ENCODE data around the gene FOXK1.
A peak's percentile ranks its signal among the peaks of the same experiment; 100 is the strongest.

The FOXK1 gene

GRCh38 chr7:4774658-4775249 is 92.7 kb downstream of the FOXK1 start:
- peak overlapping the region; percentile 99 for H3K4me3 ChIP-seq (replicated peaks; ENCODE audit: low read depth, low read length)
- TF ChIP-seq, protein P1, sequence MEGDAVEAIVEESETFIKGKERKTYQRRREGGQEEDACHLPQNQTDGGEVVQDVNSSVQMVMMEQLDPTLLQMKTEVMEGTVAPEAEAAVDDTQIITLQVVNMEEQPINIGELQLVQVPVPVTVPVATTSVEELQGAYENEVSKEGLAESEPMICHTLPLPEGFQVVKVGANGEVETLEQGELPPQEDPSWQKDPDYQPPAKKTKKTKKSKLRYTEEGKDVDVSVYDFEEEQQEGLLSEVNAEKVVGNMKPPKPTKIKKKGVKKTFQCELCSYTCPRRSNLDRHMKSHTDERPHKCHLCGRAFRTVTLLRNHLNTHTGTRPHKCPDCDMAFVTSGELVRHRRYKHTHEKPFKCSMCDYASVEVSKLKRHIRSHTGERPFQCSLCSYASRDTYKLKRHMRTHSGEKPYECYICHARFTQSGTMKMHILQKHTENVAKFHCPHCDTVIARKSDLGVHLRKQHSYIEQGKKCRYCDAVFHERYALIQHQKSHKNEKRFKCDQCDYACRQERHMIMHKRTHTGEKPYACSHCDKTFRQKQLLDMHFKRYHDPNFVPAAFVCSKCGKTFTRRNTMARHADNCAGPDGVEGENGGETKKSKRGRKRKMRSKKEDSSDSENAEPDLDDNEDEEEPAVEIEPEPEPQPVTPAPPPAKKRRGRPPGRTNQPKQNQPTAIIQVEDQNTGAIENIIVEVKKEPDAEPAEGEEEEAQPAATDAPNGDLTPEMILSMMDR (IDR thresholded peaks at IDR 0.05; ENCODE audit: low read length, missing control alignments), result no peak
- DNase-seq (ENCODE audit: low read depth), result peak; percentile 76

DNA sequence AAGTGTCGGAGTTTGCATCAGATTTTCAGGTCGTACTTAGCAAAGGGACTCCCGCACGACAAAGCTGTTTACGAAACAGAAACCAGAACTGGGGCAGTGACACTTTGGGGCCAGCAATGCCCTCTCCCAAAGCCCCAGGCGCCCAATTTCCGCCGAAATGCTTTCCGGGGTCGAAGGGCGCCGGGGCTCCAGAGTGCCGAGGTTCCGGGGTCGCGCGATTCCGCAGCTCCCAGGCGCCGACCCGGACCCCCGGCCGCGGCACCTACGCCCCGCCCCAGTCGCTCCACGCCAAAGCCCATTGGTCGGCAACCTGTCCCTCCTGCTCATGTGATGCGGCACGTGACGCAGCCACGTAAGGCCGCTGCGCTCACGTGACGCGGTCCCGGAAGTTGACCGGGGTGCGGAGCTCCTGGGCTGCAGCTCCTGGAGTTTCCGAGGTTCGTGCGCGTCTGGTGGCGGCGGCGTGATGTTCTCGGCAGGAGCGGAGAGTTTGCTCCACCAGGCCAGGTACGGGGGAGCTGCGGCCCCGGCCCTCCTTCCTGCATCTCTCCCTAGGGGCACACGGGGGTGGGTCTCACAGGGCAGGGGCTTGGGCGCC is 93.3 kb downstream of the FOXK1 start, which contains the start of gene AP5Z1:
Gene AP5Z1, plus strand, starts transcription at position 374 of the 598 bp plus-strand sequence. Its CDS starts 93 bp downstream, at position 467.
- peak within 1 kb of the TSS; percentile 99 for H3K4me3 ChIP-seq (replicated peaks; ENCODE audit: low read depth, low read length)
- DNase-seq (ENCODE audit: low read depth), result peak; percentile 97
- TF ChIP-seq, protein P1 (IDR thresholded peaks at IDR 0.05; ENCODE audit: low read length, missing control alignments), result no peak

DNA sequence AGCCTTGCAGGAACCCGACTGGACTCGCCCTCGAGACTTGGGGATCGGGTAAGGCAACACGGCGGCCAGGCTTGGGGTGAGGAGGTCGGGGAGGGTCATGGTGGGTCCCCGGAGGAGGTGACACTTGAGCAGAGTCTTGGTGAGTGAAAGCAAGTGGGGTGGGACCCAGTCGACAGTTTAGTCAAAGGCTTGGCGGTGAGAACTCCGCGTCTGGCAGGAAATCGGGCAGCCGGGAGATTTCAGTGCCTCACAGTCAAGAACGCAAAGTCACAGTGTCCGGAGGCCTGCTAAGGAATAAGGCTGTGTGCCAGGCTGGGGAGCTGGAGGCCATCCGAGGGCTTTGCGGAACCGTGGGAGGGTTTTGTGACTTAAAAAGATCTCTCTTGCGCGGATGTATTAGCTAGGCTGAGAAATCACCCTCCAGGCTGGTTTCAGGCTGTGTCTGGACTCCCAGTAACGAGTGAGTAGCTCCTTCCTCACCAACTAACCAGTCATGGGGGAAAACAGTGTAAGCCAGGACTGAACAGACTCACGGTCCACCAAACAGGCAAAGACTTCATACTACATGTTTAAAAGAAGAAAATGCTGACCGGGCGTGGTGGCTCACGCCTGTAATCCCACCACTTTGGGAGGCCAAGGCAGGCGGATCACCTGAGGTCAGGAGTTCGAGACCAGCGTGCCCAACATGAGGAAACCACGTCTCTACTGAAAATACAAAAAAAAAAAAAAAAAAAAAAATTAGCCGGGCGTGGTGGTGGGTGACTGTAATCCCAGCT is 93.9 kb downstream of the FOXK1 start:
- DNase-seq (ENCODE audit: low read depth), result peak; percentile 72
- TF ChIP-seq, protein P1 (IDR thresholded peaks at IDR 0.05; ENCODE audit: low read length, missing control alignments), result no peak
- peak overlapping the region; percentile 99 for H3K4me3 ChIP-seq (replicated peaks; ENCODE audit: low read depth, low read length)

DNA sequence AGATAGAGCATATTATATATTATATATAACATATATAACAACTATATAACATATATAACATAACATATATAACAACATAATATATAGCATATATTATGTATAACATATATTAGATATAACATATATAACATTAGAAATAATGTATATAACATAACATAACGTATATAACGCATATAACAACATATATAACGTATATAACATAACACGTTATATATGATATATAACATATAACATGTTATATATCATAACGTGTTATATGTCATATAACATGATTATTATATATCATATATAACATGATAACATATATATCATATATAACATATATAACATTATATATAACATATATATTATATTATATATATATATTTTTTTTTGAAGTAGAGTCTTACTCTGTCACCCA is 97.0 kb downstream of the FOXK1 start:
- TF ChIP-seq, protein P1 (IDR thresholded peaks at IDR 0.05; ENCODE audit: low read length, missing control alignments), result no peak

GRCh38 chr7:4781366-4782069 is 99.4 kb downstream of the FOXK1 start:
- TF ChIP-seq, protein P1 (IDR thresholded peaks at IDR 0.05; ENCODE audit: low read length, missing control alignments), result no peak

More for the DNA sequence above, 97.0 kb downstream of the FOXK1 start:
- no peak for DNase-seq (ENCODE audit: low read depth)
- no peak overlapping the region for H3K4me3 ChIP-seq (replicated peaks; ENCODE audit: low read depth, low read length)

GRCh38 chr7:4782333-4783291 is 100.5 kb downstream of the FOXK1 start:
- H3K4me3 ChIP-seq (replicated peaks; ENCODE audit: low read depth, low read length), result no peak overlapping the region
- TF ChIP-seq, protein P1 (IDR thresholded peaks at IDR 0.05; ENCODE audit: low read length, missing control alignments), result no peak
- no peak for DNase-seq (ENCODE audit: low read depth)

More at GRCh38 chr7:4781366-4782069, 99.4 kb downstream of the FOXK1 start:
- H3K4me3 ChIP-seq (replicated peaks; ENCODE audit: low read depth, low read length), result no peak overlapping the region
- no peak for DNase-seq (ENCODE audit: low read depth)

All from fibroblast of pulmonary artery (primary cell).